MCF 10A (cell line): ENCODE data around the gene ACO1. TPM values are rescaled to one million over a fixed set of nuclear protein-coding genes. Genes with fewer than 3 reads are reported as not detected.

ENCODE experiments used
- BruUV-seq: library from RNA; stranded (reverse); fragments of 400-500 nt; replicated peaks from 2 replicates; lab custom pipeline; 2021; lab: Mats Ljungman, UMichigan
- CTCF ChIA-PET: fragments of 300-600 bp; sonication (Branson Sonifier 250); formaldehyde crosslinking; extraction: SDS; loops from one replicate; lab custom pipeline; 2021; ENCODE audit warnings: antibody characterized with exemption, inconsistent platforms; lab: Yijun Ruan, JAX
- POLR2A ChIA-PET: fragments of 300-600, 350-650 bp; sonication (Branson Sonifier 250); formaldehyde crosslinking; extraction: SDS; loops from one replicate; lab custom pipeline; 2020; ENCODE audit warnings: antibody characterized with exemption, inconsistent platforms; lab: Yijun Ruan, JAX
- DNase-seq: peaks from one replicate; pipeline ENCODE4 v3.0.0-alpha.2; 2018; ENCODE audit not compliant: unreplicated experiment
- H3K27ac Mint-ChIP-seq: one replicate; pipeline ENCODE4 v1.8.0; 2022; ENCODE audit warnings: mild to moderate bottlenecking, low read depth, mixed read lengths; ENCODE audit not compliant: unreplicated experiment
- H3K27me3 Mint-ChIP-seq: one replicate; pipeline ENCODE4 v1.8.0; 2022; ENCODE audit warnings: mixed read lengths; ENCODE audit not compliant: insufficient read depth, unreplicated experiment
- H3K36me3 Mint-ChIP-seq: one replicate; pipeline ENCODE4 v1.8.0; 2022; ENCODE audit warnings: mild to moderate bottlenecking, moderate library complexity, mixed read lengths; ENCODE audit not compliant: insufficient read depth, unreplicated experiment
- H3K4me1 Mint-ChIP-seq: one replicate; pipeline ENCODE4 v1.8.0; 2022; ENCODE audit warnings: mixed read lengths; ENCODE audit not compliant: insufficient read depth, unreplicated experiment
- H3K4me3 Mint-ChIP-seq: one replicate; pipeline ENCODE4 v1.8.0; 2022; ENCODE audit warnings: mild to moderate bottlenecking, moderate library complexity, mixed read lengths; ENCODE audit not compliant: unreplicated experiment
- H3K9me3 Mint-ChIP-seq: one replicate; pipeline ENCODE4 v1.8.0; 2022; ENCODE audit warnings: mixed read lengths; ENCODE audit not compliant: unreplicated experiment
- CTCF ChIP-seq: fragments of 200-600 bp; IDR thresholded peaks from one replicate; pipeline ENCODE4 v1.8.0; 2022; ENCODE audit warnings: antibody characterized with exemption, mild to moderate bottlenecking; ENCODE audit not compliant: unreplicated experiment
- intact Hi-C: fragments of 100-400 bp; cut with micrococcal nuclease; formaldehyde crosslinking; loops from 2 replicates; pipeline ENCODE4 v1.14.1; 2022
- total RNA-seq: library from RNA; stranded (reverse); gene quantifications from 2 replicates; pipeline ENCODE4 v1.2.3, GENCODE V29; 2022

ACO1 gene
- total RNA-seq, 1 experiment from 2014 or later = 28.6 TPM

GRCh38 chr9:32468740-32469139 is 84.3 kb downstream of the ACO1 start:
- no TSS peak for BruUV-seq
- no peaks in the 10 kb centered on the region for H3K4me1 Mint-ChIP-seq
- intact Hi-C loops = no loop called here
- H3K36me3 Mint-ChIP-seq = peaks cover 5% of the 10 kb centered on the region
- DNase-seq = no peak
- H3K27me3 Mint-ChIP-seq = no peaks in the 10 kb centered on the region
- no peak overlapping the region for H3K4me3 Mint-ChIP-seq
- ChIA-PET POLR2A (no interaction called here), CTCF (interaction anchor here (1.6 to 2.0 kb wide), 3 partner anchors 58 to 112 kb away, joined by 8 to 12 read pairs (median 8); partner anchors contain the start of gene RIGI)
- no peak for TF ChIP-seq CTCF
- no peaks in the 10 kb centered on the region for H3K9me3 Mint-ChIP-seq
- no peak overlapping the region for H3K27ac Mint-ChIP-seq

GRCh38 chr9:32472344-32472743 is 87.9 kb downstream of the ACO1 start:
- H3K27ac Mint-ChIP-seq = no peak overlapping the region
- no peak for DNase-seq
- no peak overlapping the region for H3K4me3 Mint-ChIP-seq
- H3K36me3 Mint-ChIP-seq = peaks cover 9% of the 10 kb centered on the region
- no TSS peak for BruUV-seq
- intact Hi-C loops = no loop called here
- CTCF ChIA-PET = no interaction called here
- no peaks in the 10 kb centered on the region for H3K9me3 Mint-ChIP-seq
- POLR2A ChIA-PET = no interaction called here
- H3K4me1 Mint-ChIP-seq = no peaks in the 10 kb centered on the region
- TF ChIP-seq CTCF = no peak
- H3K27me3 Mint-ChIP-seq = no peaks in the 10 kb centered on the region

- BruUV-seq = no TSS peak
- intact Hi-C loops = no loop called here
- no peak for TF ChIP-seq CTCF
- Mint-ChIP-seq H3K9me3 (no peaks in the 10 kb centered on the region), H3K27ac (no peak overlapping the region), H3K36me3 (peaks cover 22% of the 10 kb centered on the region), H3K27me3 (no peaks in the 10 kb centered on the region), H3K4me3 (no peak overlapping the region), H3K4me1 (no peaks in the 10 kb centered on the region)
- no peak for DNase-seq
- CTCF ChIA-PET = interaction anchor here (1.1 kb wide), 1 partner anchor 16 kb away, joined by 3 read pairs; no protein-coding TSS in a partner anchor
- POLR2A ChIA-PET = interaction anchor here (0.7 kb wide), 1 partner anchor 53 kb away, joined by 3 read pairs; no protein-coding TSS in a partner anchor
Measured at GRCh38 chr9:32483343-32483742, 98.9 kb downstream of the ACO1 start.

GRCh38 chr9:32486839-32487562 is 102.6 kb downstream of the ACO1 start:
- ChIA-PET CTCF (interaction anchor here (1.0 kb wide), 1 partner anchor 21 kb away, joined by 3 read pairs; no protein-coding TSS in a partner anchor), POLR2A (interaction anchor here (1.0 kb wide), 1 partner anchor 38 kb away, joined by 3 read pairs; no protein-coding TSS in a partner anchor)
- Mint-ChIP-seq H3K4me3 (no peak overlapping the region), H3K27me3 (no peaks in the 10 kb centered on the region), H3K9me3 (no peaks in the 10 kb centered on the region), H3K4me1 (no peaks in the 10 kb centered on the region), H3K36me3 (peaks cover 20% of the 10 kb centered on the region), H3K27ac (no peak overlapping the region)
- no TSS peak for BruUV-seq
- DNase-seq = no peak
- intact Hi-C loops = no loop called here
- no peak for TF ChIP-seq CTCF
